Parathyroid adenoma (tissue), 2 donors: Measurements from ENCODE around the gene CRACR2A.

ENCODE experiments used
- H2AFZ ChIP-seq: fragments of 300-600 bp; sonication (generic); one replicate; pipeline ENCODE4 v1.7.0; 2017; ENCODE audit warnings: antibody characterized with exemption, mild to moderate bottlenecking
- H3K27ac ChIP-seq: fragments of 300-600 bp; sonication (generic); one replicate; pipeline ENCODE4 v1.7.0; 2017
- H3K27me3 ChIP-seq: fragments of 300-600 bp; sonication (generic); one replicate; pipeline ENCODE4 v1.7.0; 2017; ENCODE audit warnings: low read length; ENCODE audit not compliant: control insufficient read depth, insufficient read depth
- H3K36me3 ChIP-seq: fragments of 300-600 bp; sonication (generic); one replicate; pipeline ENCODE4 v1.7.0; 2017; ENCODE audit warnings: low read length; ENCODE audit not compliant: control insufficient read depth, insufficient read depth
- H3K4me1 ChIP-seq: fragments of 300-600 bp; sonication (generic); one replicate; pipeline ENCODE4 v1.7.0; 2017; ENCODE audit warnings: control low read depth
- H3K4me2 ChIP-seq: fragments of 300-600 bp; sonication (generic); one replicate; pipeline ENCODE4 v1.7.0; 2017; ENCODE audit warnings: low read length
- H3K4me3 ChIP-seq: fragments of 300-600 bp; sonication (generic); one replicate; pipeline ENCODE4 v1.7.0; 2017; ENCODE audit warnings: low read depth, low read length
- H3K79me2 ChIP-seq: fragments of 300-600 bp; sonication (generic); one replicate; pipeline ENCODE4 v1.7.0; 2017; ENCODE audit warnings: control low read depth
- H3K9ac ChIP-seq: fragments of 300-600 bp; sonication (generic); one replicate; pipeline ENCODE4 v1.7.0; 2017; ENCODE audit warnings: mild to moderate bottlenecking
- H3K9me3 ChIP-seq: fragments of 300-600 bp; sonication (generic); one replicate; pipeline ENCODE4 v1.7.0; 2017; ENCODE audit warnings: low read length; ENCODE audit not compliant: control insufficient read depth
- CTCF ChIP-seq: fragments of 300-600 bp; sonication (generic); IDR thresholded peaks from one replicate; pipeline ENCODE4 v1.7.0; 2017; ENCODE audit warnings: antibody characterized with exemption, mild to moderate bottlenecking
- donor health status: primary hyperparathyroidism.

The CRACR2A gene

DNA sequence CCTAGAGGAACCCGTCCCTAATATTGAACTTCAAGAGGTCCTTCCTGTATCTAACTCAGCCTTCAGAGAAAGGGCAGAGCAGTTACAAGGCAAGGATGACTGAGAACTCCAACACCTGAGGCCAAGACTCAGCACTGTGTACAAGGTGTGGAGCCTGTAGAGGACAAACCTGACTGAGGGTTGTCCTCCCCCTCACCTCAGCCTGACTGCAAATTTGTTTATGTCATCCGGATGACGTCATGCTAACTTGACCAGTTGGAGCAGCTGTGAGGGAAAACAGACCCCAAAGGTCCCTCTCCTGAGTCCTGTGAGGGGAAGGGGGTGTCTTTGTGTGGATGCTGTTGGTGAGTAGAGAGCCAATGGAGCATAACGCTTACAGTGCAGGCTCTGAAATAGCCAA, 4.3 kb downstream of the CRACR2A start:
- H3K27ac ChIP-seq, result no peak overlapping the region
- H3K9me3 ChIP-seq, result no peaks in the 10 kb centered on the region
- no peak overlapping the region for H3K4me2 ChIP-seq
- H3K36me3 ChIP-seq, result no peaks in the 10 kb centered on the region
- TF ChIP-seq CTCF, result no peak
- no peak overlapping the region for H3K9ac ChIP-seq
- peaks cover 5% of the 10 kb centered on the region for H3K27me3 ChIP-seq
- no peak overlapping the region for H2AFZ ChIP-seq
- H3K4me3 ChIP-seq, result no peak overlapping the region
- no peaks in the 10 kb centered on the region for H3K79me2 ChIP-seq
- H3K4me1 ChIP-seq, result no peaks in the 10 kb centered on the region

GRCh38 chr12:3747976-3748619, 4.8 kb downstream of the CRACR2A start:
- Histone ChIP-seq H3K9me3 (no peaks in the 10 kb centered on the region), H3K4me3 (no peak overlapping the region), H3K27me3 (peaks cover 5% of the 10 kb centered on the region), H3K36me3 (no peaks in the 10 kb centered on the region), H3K4me2 (no peak overlapping the region), H2AFZ (no peak overlapping the region), H3K4me1 (no peaks in the 10 kb centered on the region), H3K79me2 (no peaks in the 10 kb centered on the region), H3K9ac (no peak overlapping the region), H3K27ac (no peak overlapping the region)
- no peak for TF ChIP-seq CTCF

GRCh38 chr12:3747543-3747942, 5.4 kb downstream of the CRACR2A start:
- Histone ChIP-seq H2AFZ (no peak overlapping the region), H3K27ac (no peak overlapping the region), H3K4me2 (no peak overlapping the region), H3K4me3 (no peak overlapping the region), H3K4me1 (no peaks in the 10 kb centered on the region), H3K79me2 (no peaks in the 10 kb centered on the region), H3K9ac (no peak overlapping the region), H3K9me3 (no peaks in the 10 kb centered on the region), H3K27me3 (peaks cover 5% of the 10 kb centered on the region), H3K36me3 (no peaks in the 10 kb centered on the region)
- no peak for TF ChIP-seq CTCF

GRCh38 chr12:3746758-3747157, 6.2 kb downstream of the CRACR2A start:
- Histone ChIP-seq H2AFZ (no peak overlapping the region), H3K9me3 (no peaks in the 10 kb centered on the region), H3K9ac (no peak overlapping the region), H3K27ac (no peak overlapping the region), H3K36me3 (no peaks in the 10 kb centered on the region), H3K27me3 (peaks cover 5% of the 10 kb centered on the region), H3K4me2 (no peak overlapping the region), H3K4me3 (no peak overlapping the region), H3K79me2 (no peaks in the 10 kb centered on the region), H3K4me1 (no peaks in the 10 kb centered on the region)
- no peak for TF ChIP-seq CTCF

GRCh38 chr12:3745152-3745551, 7.8 kb downstream of the CRACR2A start:
- Histone ChIP-seq H2AFZ (no peak overlapping the region), H3K27me3 (peaks cover 5% of the 10 kb centered on the region), H3K4me2 (no peak overlapping the region), H3K36me3 (no peaks in the 10 kb centered on the region), H3K9ac (no peak overlapping the region), H3K79me2 (no peaks in the 10 kb centered on the region), H3K9me3 (no peaks in the 10 kb centered on the region), H3K27ac (no peak overlapping the region), H3K4me3 (no peak overlapping the region), H3K4me1 (no peaks in the 10 kb centered on the region)
- no peak for TF ChIP-seq CTCF
